H1 (cell line): ENCODE measurements around the gene NEK11. TPM values are rescaled to one million over a fixed set of nuclear protein-coding genes. Genes with fewer than 3 reads are reported as not detected.

Source experiments
- CTCF ChIA-PET: fragments of 300-600 bp; sonication (Branson Sonifier 250); formaldehyde crosslinking; loops from one replicate; lab custom pipeline; 2021; ENCODE audit not compliant: partially characterized antibody; lab: Charles Lee
- POLR2A ChIA-PET: fragments of 300-600 bp; sonication (Branson Sonifier 250); formaldehyde crosslinking; loops from one replicate; lab custom pipeline; 2021; ENCODE audit warnings: inconsistent platforms; ENCODE audit not compliant: partially characterized antibody; lab: Charles Lee
- DNase-seq, 2 experiments: peaks; one replicate each; pipeline versions ENCODE4 v3.0.0 to v3.0.0-alpha.2; 2010 to 2022; ENCODE audit warnings: low spot score in 2 of 2, low read depth in 1 of 2, mixed read lengths in 1 of 2
- FAIRE-seq: peaks from 2 replicates; lab custom pipeline; 2011; peaks lifted over from hg19 to GRCh38; lab: Jason Lieb, UNC
- H2AFZ ChIP-seq: 2 replicates; pipeline ENCODE4 v1.8.1; 2012; ENCODE audit warnings: low read length, inconsistent platforms
- H2AK5ac ChIP-seq: 2 replicates; pipeline ENCODE4 v1.6.1; 2013; ENCODE audit warnings: low read depth, low read length
- H2BK120ac ChIP-seq: replicated peaks from 2 replicates; pipeline ENCODE3; 2013; ENCODE audit warnings: low read depth, low read length, inconsistent platforms
- H2BK12ac ChIP-seq: 2 replicates; pipeline ENCODE4 v1.6.1; 2013; ENCODE audit warnings: low read depth, low read length
- H2BK15ac ChIP-seq: 2 replicates; pipeline ENCODE4 v1.6.1; 2013; ENCODE audit warnings: low read length
- H2BK20ac ChIP-seq: 2 replicates; pipeline ENCODE4 v1.6.1; 2013; ENCODE audit warnings: low read length
- H2BK5ac ChIP-seq: 2 replicates; pipeline ENCODE4 v1.6.1; 2013; ENCODE audit warnings: low read depth, low read length
- H3K14ac ChIP-seq: 2 replicates; pipeline ENCODE4 v1.6.1; 2013; ENCODE audit warnings: inconsistent platforms; ENCODE audit not compliant: insufficient read length
- H3K18ac ChIP-seq: 2 replicates; pipeline ENCODE4 v1.6.1; 2013; ENCODE audit warnings: low read length; ENCODE audit errors: extremely low read depth
- H3K23ac ChIP-seq: 2 replicates; pipeline ENCODE4 v1.6.1; 2013; ENCODE audit warnings: inconsistent platforms; ENCODE audit not compliant: insufficient read length
- H3K23me2 ChIP-seq: 2 replicates; pipeline ENCODE4 v1.6.1; 2013; ENCODE audit warnings: low read depth, low read length
- H3K27ac ChIP-seq: 2 replicates; pipeline ENCODE4 v1.6.1; 2011; ENCODE audit warnings: low read depth, low read length, inconsistent platforms
- H3K27me3 ChIP-seq, 4 experiments: replicated peaks in 1 of 4; 1 replicate in 1 of 4; 2 replicates in 3 of 4; pipeline versions ENCODE4 v1.6.1 to v1.8.1; 2011 to 2013; ENCODE audit warnings: low read length in 3 of 4, mild to moderate bottlenecking in 3 of 4, inconsistent platforms in 2 of 4, mixed read lengths in 2 of 4, moderate library complexity in 1 of 4; ENCODE audit not compliant: control insufficient read depth in 3 of 4, insufficient read depth in 3 of 4; ENCODE audit errors: extremely low read depth in 1 of 4
- H3K36me3 ChIP-seq, 4 experiments: 2 replicates each; pipeline versions ENCODE4 v1.6.1 to v1.8.1; 2011 to 2013; ENCODE audit warnings: mild to moderate bottlenecking in 4 of 4, low read length in 3 of 4, moderate library complexity in 2 of 4, control low read depth in 1 of 4, inconsistent platforms in 1 of 4; ENCODE audit not compliant: insufficient read depth in 4 of 4, control insufficient read depth in 2 of 4
- H3K4ac ChIP-seq: replicated peaks from 2 replicates; pipeline ENCODE3; 2013; ENCODE audit warnings: low read length, low read depth, mixed read lengths, inconsistent platforms; ENCODE audit not compliant: insufficient read length
- H3K4me1 ChIP-seq, 4 experiments: replicated peaks in 1 of 4; 1 replicate in 1 of 4; 2 replicates in 3 of 4; pipeline versions ENCODE4 v1.6.1 to v1.8.1; 2011 to 2013; ENCODE audit warnings: low read length in 3 of 4, inconsistent platforms in 2 of 4, mixed read lengths in 1 of 4; ENCODE audit not compliant: insufficient read depth in 4 of 4, control insufficient read depth in 3 of 4
- H3K4me2 ChIP-seq, 2 experiments: 2 replicates each; pipeline versions ENCODE4 v1.6.1 to v1.8.1; 2011 to 2013; ENCODE audit warnings: low read depth in 2 of 2, low read length in 2 of 2, control low read depth in 1 of 2, inconsistent platforms in 1 of 2, mild to moderate bottlenecking in 1 of 2; ENCODE audit not compliant: insufficient read depth in 1 of 2
- H3K4me3 ChIP-seq, 4 experiments: fragments of 200-600, 300-600 bp in 1 of 4; sonication (generic), shearing (Covaris generic), sonication (Bioruptor Twin) in 1 of 4; 2 replicates each; pipeline versions ENCODE4 v1.5.1 to v1.8.1; 2011 to 2016; ENCODE audit warnings: low read length in 4 of 4, low read depth in 3 of 4, control low read depth in 2 of 4, inconsistent platforms in 2 of 4, mild to moderate bottlenecking in 2 of 4, mixed read lengths in 1 of 4, moderate library complexity in 1 of 4; ENCODE audit not compliant: insufficient read depth in 2 of 4; ENCODE audit errors: extremely low read depth in 1 of 4
- H3K56ac ChIP-seq: replicated peaks from 2 replicates; pipeline ENCODE3; 2013; ENCODE audit warnings: low read depth, mild to moderate bottlenecking, mixed read lengths, low read length, inconsistent platforms; ENCODE audit not compliant: insufficient read length
- H3K79me1 ChIP-seq: 2 replicates; pipeline ENCODE4 v1.6.1; 2013; ENCODE audit warnings: low read depth, low read length, control low read depth
- H3K79me2 ChIP-seq, 2 experiments: 2 replicates each; pipeline versions ENCODE4 v1.6.1 to v1.8.1; 2012 to 2013; ENCODE audit warnings: low read length in 2 of 2, mild to moderate bottlenecking in 2 of 2, inconsistent platforms in 1 of 2; ENCODE audit not compliant: insufficient read depth in 2 of 2, control insufficient read depth in 1 of 2
- H3K9ac ChIP-seq, 4 experiments: replicated peaks in 1 of 4; 1 replicate in 1 of 4; 2 replicates in 3 of 4; pipeline versions ENCODE4 v1.6.1 to v1.8.1; 2011 to 2013; ENCODE audit warnings: low read depth in 3 of 4, low read length in 3 of 4, control low read depth in 2 of 4, mild to moderate bottlenecking in 2 of 4, moderate library complexity in 2 of 4, inconsistent platforms in 1 of 4; ENCODE audit errors: extremely low read depth in 1 of 4
- H3K9me3 ChIP-seq, 2 experiments: 2 replicates each; pipeline versions ENCODE4 v1.6.1 to v1.8.1; 2012 to 2013; ENCODE audit warnings: mild to moderate bottlenecking in 2 of 2, moderate library complexity in 2 of 2, control low read depth in 1 of 2, inconsistent platforms in 1 of 2, low read depth in 1 of 2, low read length in 1 of 2, mixed read lengths in 1 of 2; ENCODE audit not compliant: insufficient read depth in 2 of 2
- H4K20me1 ChIP-seq, 2 experiments: replicated peaks in 1 of 2; 2 replicates each; pipeline versions ENCODE3 to v1.8.1; 2011 to 2013; ENCODE audit warnings: inconsistent platforms in 2 of 2, low read length in 2 of 2, mild to moderate bottlenecking in 1 of 2; ENCODE audit not compliant: insufficient read depth in 2 of 2, control insufficient read depth in 1 of 2
- H4K5ac ChIP-seq: 2 replicates; pipeline ENCODE4 v1.6.1; 2013; ENCODE audit warnings: low read length, low read depth, mixed read lengths, inconsistent platforms; ENCODE audit not compliant: insufficient read length
- H4K8ac ChIP-seq: 2 replicates; pipeline ENCODE4 v1.8.0; 2013; ENCODE audit warnings: mild to moderate bottlenecking, moderate library complexity, low read length, inconsistent platforms; ENCODE audit not compliant: insufficient read depth; ENCODE audit errors: extremely low read depth
- H4K91ac ChIP-seq: replicated peaks from 2 replicates; pipeline ENCODE3; 2013; ENCODE audit warnings: low read length, mixed read lengths, inconsistent platforms; ENCODE audit not compliant: insufficient read length
- ATF3 ChIP-seq: IDR thresholded peaks from 2 replicates; pipeline ENCODE4 v1.6.1; 2011; ENCODE audit warnings: low read depth, mild to moderate bottlenecking, low read length; ENCODE audit not compliant: insufficient read depth
- CBX8 ChIP-seq: fragments of 300-800, 300-1000 bp; sonication (generic); IDR thresholded peaks from 2 replicates; pipeline ENCODE4 v1.7.1; 2016; ENCODE audit warnings: low read depth, low read length, borderline replicate concordance
- RBBP5 ChIP-seq: IDR thresholded peaks from 2 replicates; pipeline ENCODE4 v1.7.1; 2012; ENCODE audit warnings: low read depth, mild to moderate bottlenecking, inconsistent platforms, low read length, moderate library complexity, borderline replicate concordance
- SIRT6 ChIP-seq: IDR thresholded peaks from one replicate; pipeline ENCODE4 v1.7.1; 2012; ENCODE audit warnings: low read length, inconsistent platforms
- TCF12 ChIP-seq: IDR thresholded peaks from 2 replicates; pipeline ENCODE4 v1.6.1; 2011; ENCODE audit warnings: low read depth, mild to moderate bottlenecking, low read length
- TEAD4 ChIP-seq: IDR thresholded peaks from 2 replicates; pipeline ENCODE4 v1.6.1; 2012; ENCODE audit warnings: low read depth, low read length, inconsistent platforms, mixed read lengths
- WGBS, 2 experiments: shearing (Covaris generic) in 1 of 2; methylation state at CpG; one replicate each; pipeline versions ENCODE4 v1.1.6 to v1.1.7; 2013 to 2015; ENCODE audit warnings: low lambda C conversion rate in 2 of 2, mixed read lengths in 2 of 2, inconsistent platforms in 1 of 2, low coverage in 1 of 2, missing lambda C conversion rate in 1 of 2; ENCODE audit not compliant: insufficient replicate concordance in 2 of 2, insufficient coverage in 1 of 2, insufficient read length in 1 of 2; ENCODE audit errors: extremely low coverage in 1 of 2, missing lambda C conversion rate in 1 of 2; 5-methylcytosine and 5-hydroxymethylcytosine counted together
- polyA plus RNA-seq, 7 experiments: library from polyadenylated mRNA; depleted of rRNA in 3 of 7; stranded (reverse) in 5 of 7; unstranded in 2 of 7; fragments of >200 nt in 5 of 7; fragments of 200-250 nt in 2 of 7; gene quantifications; 1 replicate in 5 of 7; 2 replicates in 1 of 7; 4 replicates in 1 of 7; pipeline versions ENCODE4 v1.2.1 to v1.2.3, GENCODE V29; 2011 to 2013; ENCODE audit warnings: missing spikeins in 2 of 7, mixed read lengths in 2 of 7
- total RNA-seq: library from RNA; stranded (reverse); fragmentation: NEBNext Ultra II Directional; extraction: Animal tissue kit (Norgen Biotek cat#: 25700); gene quantifications from 2 replicates; pipeline ENCODE4 v1.2.1, GENCODE V29; 2021

Gene NEK11
- total and polyA plus RNA-seq, 2 of the 8 experiments (the other 6 are each of a cell fraction or from before 2014, with no cell fraction given) = 0.60 TPM; not detected in 1

- Histone ChIP-seq H4K5ac (no peak overlapping the region), H2BK15ac (no peak overlapping the region), H3K79me1 (no peaks in the 10 kb centered on the region), H3K23me2 (no peaks in the 10 kb centered on the region), H3K36me3 (no peaks in the 10 kb centered on the region), H2AK5ac (no peak overlapping the region), H3K14ac (no peak overlapping the region), H2AFZ (no peak overlapping the region), H3K27me3 (no peaks in the 10 kb centered on the region), H3K9ac (no peak overlapping the region), H2BK5ac (no peak overlapping the region), H3K4me1 (no peaks in the 10 kb centered on the region), H2BK20ac (no peak overlapping the region), H2BK12ac (no peak overlapping the region), H3K27ac (no peak overlapping the region), H3K79me2 (no peaks in the 10 kb centered on the region), H3K4me3 (no peak overlapping the region), H3K4ac (no peak overlapping the region), H4K20me1 (no peaks in the 10 kb centered on the region), H3K18ac (no peak overlapping the region), H3K9me3 (no peaks in the 10 kb centered on the region), H3K56ac (no peak overlapping the region), H3K4me2 (no peak overlapping the region), H4K8ac (no peak overlapping the region), H2BK120ac (no peak overlapping the region), H3K23ac (no peak overlapping the region), H4K91ac (no peak overlapping the region)
- TF ChIP-seq TEAD4 (no peak), ATF3 (no peak), CBX8 (no peak), TCF12 (no peak), SIRT6 (no peak), RBBP5 (no peak)
- ChIA-PET POLR2A (interaction anchor here (1.3 kb wide), 1 partner anchor 9 kb away, joined by 3 read pairs; no protein-coding TSS in a partner anchor), CTCF (interaction anchor here (0.7 to 1.3 kb wide), 2 partner anchors 11 to 79 kb away, joined by 3 to 4 read pairs; no protein-coding TSS in a partner anchor)
- DNase-seq (no peak), FAIRE-seq (no peak)
- WGBS, 2 experiments = 89% methylated on average over 2 of the region's 2 CpGs; no CpG with 5 or more reads in 1 of the 2 experiments
Observed at GRCh38 chr3:131315162-131315561, 288.5 kb downstream of the NEK11 start.
